Stomach (tissue), 4 donors: Measurements from ENCODE around the gene GNA15.
A peak's percentile ranks its signal among the peaks of the same experiment; 100 is the strongest.

Experiments
- CTCF ChIP-seq, 7 experiments: fragments of 450-650 bp in 4 of 7; fragments of 200-600 bp in 3 of 7; sonication (generic) in 3 of 7; IDR thresholded peaks; one replicate each; pipeline ENCODE4 v1.5.1; 2016 to 2019; ENCODE audit warnings: antibody characterized with exemption in 7 of 7, control low read depth in 2 of 7, mild to moderate bottlenecking in 1 of 7
- EP300 ChIP-seq: sonication (generic); formaldehyde crosslinking; IDR thresholded peaks from one replicate; pipeline ENCODE4 v1.6.1; 2017; ENCODE audit warnings: antibody characterized with exemption
- POLR2A ChIP-seq, 4 donors: fragments of 450-650 bp; IDR thresholded peaks; one replicate each; pipeline ENCODE4 v1.6.1; 2016; ENCODE audit warnings: antibody characterized with exemption in 4 of 4, control low read depth in 2 of 4, mild to moderate bottlenecking in 1 of 4, moderate library complexity in 1 of 4
- POLR2AphosphoS5 ChIP-seq, 3 donors: sonication (generic); formaldehyde crosslinking; IDR thresholded peaks; one replicate each; pipeline ENCODE4 v1.6.1; 2016; ENCODE audit warnings: antibody characterized with exemption in 3 of 3

- TF ChIP-seq EP300 (no peak), CTCF (IDR thresholded peaks at IDR 0.05) (no peak), POLR2A (IDR thresholded peaks at IDR 0.05) (no peak), POLR2AphosphoS5 (IDR thresholded peaks at IDR 0.05) (peak in 2 of 3 donors; percentile 42 to 75)
These were observed 41.1 kb downstream of the GNA15 start for GRCh38 chr19:3176715-3177501.
